K562 (cell line): Measurements from ENCODE around the gene CHODL. TPM values are rescaled to one million over a fixed set of nuclear protein-coding genes. Genes with fewer than 3 reads are reported as not detected.

Experiments
- AFF1 ChIP-seq, 2 experiments: fragments of 450-650 bp; IDR thresholded peaks; 2 replicates each; pipeline ENCODE4 v1.6.1; 2018; ENCODE audit warnings: mild to moderate bottlenecking in 2 of 2, low read depth in 1 of 2; ENCODE audit not compliant: partially characterized antibody in 2 of 2
- GTF2B ChIP-seq: IDR thresholded peaks from 2 replicates; pipeline ENCODE4 v1.6.1; 2011; ENCODE audit not compliant: insufficient read length; ENCODE audit errors: extremely low read depth
- HDAC3 ChIP-seq: fragments of 450-650 bp; IDR thresholded peaks from 2 replicates; pipeline ENCODE4 v1.6.1; 2018; ENCODE audit warnings: borderline replicate concordance, mild to moderate bottlenecking, moderate library complexity; ENCODE audit not compliant: partially characterized antibody
- MLLT1 ChIP-seq, 2 experiments: fragments of 450-650 bp; IDR thresholded peaks; 2 replicates each; pipeline ENCODE4 v1.6.1; 2016
- MTA2 ChIP-seq: fragments of 450-650 bp; IDR thresholded peaks from 2 replicates; pipeline ENCODE4 v1.6.1; 2016; ENCODE audit warnings: low read depth
- MTF1 ChIP-seq: fragments of 250-450 bp; sonication (Bioruptor Pico); IDR thresholded peaks from 2 replicates; pipeline ENCODE4 v1.9.0; 2021; ENCODE audit warnings: moderate library complexity, mild to moderate bottlenecking, inconsistent platforms, borderline replicate concordance
- MYNN ChIP-seq, 2 experiments: sonication (generic); formaldehyde crosslinking in 1 of 2; IDR thresholded peaks; 2 replicates each; pipeline versions ENCODE4 v1.5.0 to v1.6.1; 2016 to 2020; ENCODE audit warnings: antibody characterized with exemption in 1 of 2, missing genetic modification reagents in 1 of 2
- NR4A1 ChIP-seq, 2 experiments: fragments of 250-450 bp in 1 of 2; fragments of 450-650 bp in 1 of 2; sonication (Bioruptor Pico) in 1 of 2; IDR thresholded peaks; 2 replicates each; pipeline versions ENCODE4 v1.4.0 to v1.6.1; 2016 to 2020; ENCODE audit warnings: mild to moderate bottlenecking in 2 of 2, missing compliant biosample characterization in 1 of 2, missing genetic modification characterization in 1 of 2, moderate library complexity in 1 of 2
- PHTF2 ChIP-seq: fragments of 250-450 bp; sonication (Bioruptor Pico); IDR thresholded peaks from 2 replicates; pipeline ENCODE4 v1.5.0; 2021; ENCODE audit warnings: mild to moderate bottlenecking
- STAT6 ChIP-seq: sonication (generic); formaldehyde crosslinking; IDR thresholded peaks from 2 replicates; pipeline ENCODE4 v1.8.1; 2023; ENCODE audit warnings: mild to moderate bottlenecking, missing genetic modification reagents
- TRIM25 ChIP-seq: fragments of 450-650 bp; IDR thresholded peaks from 2 replicates; pipeline ENCODE4 v1.7.0; 2016; ENCODE audit warnings: borderline replicate concordance
- ZBTB8A ChIP-seq: fragments of 450-650 bp; IDR thresholded peaks from 2 replicates; pipeline ENCODE4 v1.6.1; 2018; ENCODE audit warnings: mild to moderate bottlenecking, moderate library complexity; ENCODE audit not compliant: partially characterized antibody
- ZNF140 ChIP-seq: fragments of 250-450 bp; sonication (Bioruptor Pico); IDR thresholded peaks from 2 replicates; pipeline ENCODE4 v1.8.0; 2021; ENCODE audit warnings: moderate library complexity, mild to moderate bottlenecking, inconsistent platforms
- ZNF277 ChIP-seq: fragments of 250-450 bp; sonication (Bioruptor Pico); IDR thresholded peaks from 2 replicates; pipeline ENCODE4 v1.8.0; 2022; ENCODE audit warnings: inconsistent platforms, mild to moderate bottlenecking, moderate library complexity, borderline replicate concordance
- ZNF644 ChIP-seq: fragments of 200-800 bp; sonication (Bioruptor generic); IDR thresholded peaks from 2 replicates; pipeline ENCODE4 v1.6.1; 2016; ENCODE audit warnings: low read depth, missing genetic modification characterization, missing compliant biosample characterization
- polyA plus RNA-seq, 8 experiments: library from polyadenylated mRNA; depleted of rRNA in 4 of 8; stranded (reverse) in 5 of 8; unstranded in 3 of 8; fragments of >200 nt; fragmentation: Nextera tagmentation in 2 of 8; fragmentation: Illumina TruSeq in 1 of 8; extraction: Ambion mirVana in 2 of 8; extraction: Trizol in 1 of 8; gene quantifications; 2 replicates each; pipeline versions ENCODE4 v1.2.1 to v1.2.3, GENCODE V29; 2011 to 2014; ENCODE audit warnings: inconsistent platforms in 1 of 8, missing spikeins in 1 of 8
- total RNA-seq, 7 experiments: library from RNA; depleted of rRNA in 6 of 7; stranded (reverse); fragments of >200 nt in 6 of 7; fragmentation: Illumina TruSeq in 2 of 7; extraction: Trizol in 2 of 7; gene quantifications; 2 replicates each; pipeline versions ENCODE4 v1.2.1 to v1.2.3, GENCODE V29; 2011 to 2021; ENCODE audit warnings: low replicate concordance in 1 of 7

The CHODL gene
- total and polyA plus RNA-seq, 9 of the 15 experiments (the other 6 are each of a cell fraction or from before 2014, with no cell fraction given) = not detected

- TF ChIP-seq AFF1 (IDR thresholded peaks at IDR 0.05; ENCODE audit: low read depth in 1 of 2, partially characterized antibody in 2 of 2) (no peak), HDAC3 (no peak), MTA2 (no peak), NR4A1 (CRISPR knock-in tag; IDR thresholded peaks at IDR 0.05) (no peak), NR4A1 (tag; IDR thresholded peaks at IDR 0.05) (no peak), MLLT1 (IDR thresholded peaks at IDR 0.05) (no peak), ZNF277 (CRISPR knock-in tag) (no peak), PHTF2 (CRISPR knock-in tag) (no peak), GTF2B (no peak), STAT6 (CRISPR knock-in tag) (no peak), TRIM25 (no peak), ZBTB8A (no peak), ZNF644 (tag) (no peak), MTF1 (CRISPR knock-in tag) (no peak), MYNN (IDR thresholded peaks at IDR 0.05) (no peak), MYNN (CRISPR knock-in tag; IDR thresholded peaks at IDR 0.05) (no peak), ZNF140 (CRISPR knock-in tag) (no peak)
Measured at GRCh38 chr21:18218331-18218730, 26.3 kb upstream of the CHODL start (continued).
